SIG-M5 treated with dmso at 0.1 percent for 504 hours (cell line): ENCODE data around the gene IRF8.

Experiments
- DNase-seq: peaks from one replicate; lab custom pipeline; 2025; ENCODE audit not compliant: unreplicated experiment; lab: John Stamatoyannopoulos, UW

The IRF8 gene

GRCh38 chr16:85952197-85952596 lies 53.2 kb downstream of the IRF8 start:
- no peak for DNase-seq

- DNase-seq = no peak
Observed at GRCh38 chr16:85952811-85953210, 53.8 kb downstream of the IRF8 start.

GRCh38 chr16:85954927-85955519 lies 56.1 kb downstream of the IRF8 start:
- DNase-seq = no peak

- DNase-seq = peak; percentile 29
Observed at GRCh38 chr16:85955566-85955965, 56.6 kb downstream of the IRF8 start.

GRCh38 chr16:85956426-85956825 lies 57.5 kb downstream of the IRF8 start:
- no peak for DNase-seq

GRCh38 chr16:85958731-85959130 lies 59.8 kb downstream of the IRF8 start:
- no peak for DNase-seq

GRCh38 chr16:85959686-85960085 lies 60.7 kb downstream of the IRF8 start:
- DNase-seq = no peak

- DNase-seq = no peak
Observed at GRCh38 chr16:85960486-85961046, 61.6 kb downstream of the IRF8 start.

GRCh38 chr16:85961988-85962915 lies 63.3 kb downstream of the IRF8 start:
- DNase-seq = no peak

- DNase-seq = no peak
Observed at GRCh38 chr16:85963753-85964285, 64.9 kb downstream of the IRF8 start.

GRCh38 chr16:85965125-85965524 lies 66.2 kb downstream of the IRF8 start:
- no peak for DNase-seq

- no peak for DNase-seq
Observed at GRCh38 chr16:85967111-85967510, 68.1 kb downstream of the IRF8 start.

- no peak for DNase-seq
Observed at GRCh38 chr16:85968041-85968920, 69.3 kb downstream of the IRF8 start.

GRCh38 chr16:85969159-85969558 lies 70.2 kb downstream of the IRF8 start:
- DNase-seq = no peak

- DNase-seq = no peak
Observed at GRCh38 chr16:85969591-85969990, 70.6 kb downstream of the IRF8 start.

- DNase-seq = no peak
Observed at GRCh38 chr16:85970016-85970733, 71.2 kb downstream of the IRF8 start.

- no peak for DNase-seq
Observed at GRCh38 chr16:85970738-85971137, 71.8 kb downstream of the IRF8 start.
